Peyer's patch (tissue), 4 donors: ENCODE data around the gene DYNLT2B. TPM values are rescaled to one million over a fixed set of nuclear protein-coding genes. Genes with fewer than 3 reads are reported as not detected.
A peak's percentile ranks its signal among the peaks of the same experiment; 100 is the strongest.

ENCODE experiments used
- DNase-seq, 3 donors: peaks; one replicate each; pipeline ENCODE4 v3.0.0-alpha.2; 2017 to 2019
- H3K27ac ChIP-seq, 4 donors: fragments of 200-600 bp; sonication (generic); one replicate each; pipeline ENCODE4 v1.5.1; 2016 to 2019
- H3K27me3 ChIP-seq, 2 donors: fragments of 200-600 bp; sonication (generic); one replicate each; pipeline ENCODE4 v1.5.1; 2019
- H3K36me3 ChIP-seq, 3 donors: fragments of 200-600 bp; sonication (generic); one replicate each; pipeline ENCODE4 v1.5.1; 2016 to 2019
- H3K4me1 ChIP-seq, 4 donors: fragments of 200-600 bp; sonication (generic); one replicate each; pipeline ENCODE4 v1.5.1; 2016 to 2019
- H3K4me3 ChIP-seq, 4 donors: fragments of 200-600 bp; sonication (generic); 1 replicate in 3 of 4; 2 replicates in 1 of 4; pipeline ENCODE4 v1.5.1; 2016 to 2019; ENCODE audit warnings: mild to moderate bottlenecking in 1 of 4
- H3K9me3 ChIP-seq, 4 donors: fragments of 200-600 bp; sonication (generic); one replicate each; pipeline ENCODE4 v1.5.1; 2016 to 2019; ENCODE audit warnings: mild to moderate bottlenecking in 1 of 4
- POLR2A ChIP-seq, 2 donors: fragments of 450-650 bp; IDR thresholded peaks; one replicate each; pipeline ENCODE4 v1.5.1; 2017; ENCODE audit warnings: antibody characterized with exemption in 2 of 2, mild to moderate bottlenecking in 2 of 2, moderate library complexity in 2 of 2
- total RNA-seq, 4 donors: library from RNA; depleted of rRNA; stranded (reverse); fragments of >200 nt; gene quantifications; one replicate each; pipeline ENCODE4 v1.1.0, GENCODE V29; 2016
- TF ChIP-seq, protein P1 (sequence below), 6 experiments: fragments of 450-650 bp in 4 of 6; fragments of 200-600 bp in 2 of 6; sonication (generic) in 1 of 6; IDR thresholded peaks; one replicate each; pipeline ENCODE4 v1.5.1; 2017 to 2019; ENCODE audit warnings: antibody characterized with exemption in 6 of 6, mild to moderate bottlenecking in 3 of 6, moderate library complexity in 1 of 6

DYNLT2B gene
- total RNA-seq, 4 donors from 2014 or later, result 2.3 to 6.0 TPM; not detected in 2

DNA sequence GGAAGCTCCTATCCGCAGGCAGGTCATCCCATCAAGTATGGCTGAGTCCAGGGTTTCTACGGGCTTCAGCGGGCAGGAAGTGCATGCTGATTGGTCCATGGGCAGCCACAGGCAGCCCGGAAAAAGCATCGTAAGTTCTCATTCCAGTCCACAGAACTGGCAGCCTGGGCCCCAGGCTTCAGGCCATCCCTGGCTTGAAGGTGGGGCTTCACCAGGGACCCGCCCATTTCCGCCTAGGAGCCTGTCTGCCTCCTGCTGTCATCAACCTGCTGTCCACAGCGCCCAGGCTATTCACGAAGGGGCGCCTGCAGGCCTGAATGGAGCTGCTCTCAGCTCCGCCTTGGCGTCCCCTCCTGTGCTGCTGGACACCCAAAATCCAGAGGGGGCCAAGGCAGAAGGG lies 44.4 kb downstream of the DYNLT2B start:
- peak overlapping the region in 1 of 4 donors; percentile 60 for H3K27ac ChIP-seq
- no peak overlapping the region for H3K4me3 ChIP-seq

GRCh38 chr3:196272826-196273225 lies 45.2 kb downstream of the DYNLT2B start:
- TF ChIP-seq, protein P1, sequence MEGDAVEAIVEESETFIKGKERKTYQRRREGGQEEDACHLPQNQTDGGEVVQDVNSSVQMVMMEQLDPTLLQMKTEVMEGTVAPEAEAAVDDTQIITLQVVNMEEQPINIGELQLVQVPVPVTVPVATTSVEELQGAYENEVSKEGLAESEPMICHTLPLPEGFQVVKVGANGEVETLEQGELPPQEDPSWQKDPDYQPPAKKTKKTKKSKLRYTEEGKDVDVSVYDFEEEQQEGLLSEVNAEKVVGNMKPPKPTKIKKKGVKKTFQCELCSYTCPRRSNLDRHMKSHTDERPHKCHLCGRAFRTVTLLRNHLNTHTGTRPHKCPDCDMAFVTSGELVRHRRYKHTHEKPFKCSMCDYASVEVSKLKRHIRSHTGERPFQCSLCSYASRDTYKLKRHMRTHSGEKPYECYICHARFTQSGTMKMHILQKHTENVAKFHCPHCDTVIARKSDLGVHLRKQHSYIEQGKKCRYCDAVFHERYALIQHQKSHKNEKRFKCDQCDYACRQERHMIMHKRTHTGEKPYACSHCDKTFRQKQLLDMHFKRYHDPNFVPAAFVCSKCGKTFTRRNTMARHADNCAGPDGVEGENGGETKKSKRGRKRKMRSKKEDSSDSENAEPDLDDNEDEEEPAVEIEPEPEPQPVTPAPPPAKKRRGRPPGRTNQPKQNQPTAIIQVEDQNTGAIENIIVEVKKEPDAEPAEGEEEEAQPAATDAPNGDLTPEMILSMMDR (IDR thresholded peaks at IDR 0.05), result no peak
- TF ChIP-seq POLR2A (IDR thresholded peaks at IDR 0.05), result no peak
- Histone ChIP-seq H3K4me3 (no peak overlapping the region), H3K36me3 (peaks cover 0 to 35% (median 0%) of the 10 kb centered on the region in 3 donors), H3K27me3 (no peaks in the 10 kb centered on the region), H3K9me3 (no peaks in the 10 kb centered on the region), H3K4me1 (peaks cover 0 to 9% (median 5%) of the 10 kb centered on the region in 4 donors), H3K27ac (no peak overlapping the region)
- DNase-seq, result no peak

More for the DNA sequence above, 44.4 kb downstream of the DYNLT2B start:
- no peaks in the 10 kb centered on the region for H3K27me3 ChIP-seq
- peaks cover 0 to 28% (median 0%) of the 10 kb centered on the region in 3 donors for H3K36me3 ChIP-seq
- no peaks in the 10 kb centered on the region for H3K9me3 ChIP-seq
- DNase-seq, result no peak
- no peak for TF ChIP-seq POLR2A (IDR thresholded peaks at IDR 0.05)
- TF ChIP-seq, protein P1 (IDR thresholded peaks at IDR 0.05), result no peak
- H3K4me1 ChIP-seq, result peaks cover 0 to 9% (median 8%) of the 10 kb centered on the region in 4 donors

DNA sequence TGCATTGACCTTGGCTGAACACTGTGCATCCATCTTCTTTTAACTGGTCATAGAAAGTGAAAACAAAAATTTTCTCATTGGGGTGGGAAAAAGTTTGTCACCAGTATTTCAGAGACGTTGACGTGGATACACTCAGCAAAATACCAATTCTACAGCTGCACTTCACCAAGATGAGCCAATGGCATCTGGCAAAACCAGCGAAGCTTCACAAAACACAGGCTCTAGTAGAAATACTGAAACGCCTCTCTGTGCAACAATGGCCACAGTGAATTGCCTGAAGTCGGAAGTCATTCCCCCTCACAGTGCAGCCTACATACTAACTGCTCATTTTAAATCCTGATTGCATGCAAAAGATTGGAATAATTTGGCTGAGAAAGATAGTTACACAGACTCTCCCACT lies 47.5 kb downstream of the DYNLT2B start:
- Histone ChIP-seq H3K4me3 (no peak overlapping the region), H3K27me3 (no peaks in the 10 kb centered on the region), H3K27ac (no peak overlapping the region), H3K36me3 (peaks cover 0 to 59% (median 0%) of the 10 kb centered on the region in 3 donors), H3K9me3 (no peaks in the 10 kb centered on the region), H3K4me1 (peaks cover 0 to 9% (median 4%) of the 10 kb centered on the region in 4 donors)
- TF ChIP-seq, protein P1 (IDR thresholded peaks at IDR 0.05), result no peak
- no peak for TF ChIP-seq POLR2A (IDR thresholded peaks at IDR 0.05)
- DNase-seq, result no peak

GRCh38 chr3:196268284-196269163 lies 49.5 kb downstream of the DYNLT2B start:
- no peak for DNase-seq
- H3K4me1 ChIP-seq, result no peaks in the 10 kb centered on the region
- H3K9me3 ChIP-seq, result no peaks in the 10 kb centered on the region
- no peak overlapping the region for H3K27ac ChIP-seq
- H3K27me3 ChIP-seq, result no peaks in the 10 kb centered on the region
- peaks cover 0 to 73% (median 0%) of the 10 kb centered on the region in 3 donors for H3K36me3 ChIP-seq
- TF ChIP-seq, protein P1 (IDR thresholded peaks at IDR 0.05), result no peak
- no peak for TF ChIP-seq POLR2A (IDR thresholded peaks at IDR 0.05)
- H3K4me3 ChIP-seq, result no peak overlapping the region

GRCh38 chr3:196263819-196264218 lies 54.2 kb downstream of the DYNLT2B start:
- Histone ChIP-seq H3K27ac (no peak overlapping the region), H3K4me1 (no peaks in the 10 kb centered on the region), H3K9me3 (no peaks in the 10 kb centered on the region), H3K27me3 (no peaks in the 10 kb centered on the region), H3K36me3 (peaks cover 0 to 73% (median 0%) of the 10 kb centered on the region in 3 donors), H3K4me3 (no peak overlapping the region)
- no peak for TF ChIP-seq POLR2A (IDR thresholded peaks at IDR 0.05)
- TF ChIP-seq, protein P1 (IDR thresholded peaks at IDR 0.05), result no peak
- DNase-seq, result no peak
